IPS-NIHi7 (cell line): Measurements from ENCODE around the gene GNG7.
"Not testable (repeated sequence)": the region's sequence is repeated elsewhere in the genome, so short reads cannot be mapped to it uniquely, and the experiment has no call there.

Source experiments
- DNase-seq: peaks from one replicate; pipeline ENCODE4 v3.0.0; 2012; ENCODE audit warnings: mixed read lengths; ENCODE audit errors: extremely low spot score

Gene GNG7

GRCh38 chr19:2575734-2576481 is 126.6 kb downstream of the GNG7 start:
- no peak for DNase-seq

- DNase-seq, result no peak
These were observed 127.4 kb downstream of the GNG7 start for GRCh38 chr19:2574971-2575630.

GRCh38 chr19:2574478-2574931 is 128.0 kb downstream of the GNG7 start:
- no peak for DNase-seq

DNA sequence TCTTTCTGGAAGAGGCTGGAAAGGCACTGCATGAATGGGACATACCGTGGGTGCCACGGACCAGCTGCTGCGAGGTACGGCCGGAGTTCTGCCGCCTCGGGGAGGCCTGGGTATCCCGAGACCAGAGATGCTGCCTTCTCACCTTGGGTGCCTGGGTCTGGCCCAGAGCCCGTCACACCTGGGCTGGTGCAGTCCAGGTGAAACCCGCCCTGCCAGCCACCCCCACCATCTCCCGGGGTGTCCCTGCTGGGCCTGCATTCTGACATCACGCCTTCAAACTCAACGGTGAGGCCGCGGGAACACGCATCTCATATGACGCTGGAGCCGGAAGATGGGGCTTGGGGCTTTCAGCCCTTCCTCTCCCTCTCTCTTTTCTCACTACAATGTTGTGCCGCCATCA is 128.6 kb downstream of the GNG7 start:
- no peak for DNase-seq

GRCh38 chr19:2572152-2572551 is 130.3 kb downstream of the GNG7 start:
- not testable (repeated sequence) for DNase-seq

DNA sequence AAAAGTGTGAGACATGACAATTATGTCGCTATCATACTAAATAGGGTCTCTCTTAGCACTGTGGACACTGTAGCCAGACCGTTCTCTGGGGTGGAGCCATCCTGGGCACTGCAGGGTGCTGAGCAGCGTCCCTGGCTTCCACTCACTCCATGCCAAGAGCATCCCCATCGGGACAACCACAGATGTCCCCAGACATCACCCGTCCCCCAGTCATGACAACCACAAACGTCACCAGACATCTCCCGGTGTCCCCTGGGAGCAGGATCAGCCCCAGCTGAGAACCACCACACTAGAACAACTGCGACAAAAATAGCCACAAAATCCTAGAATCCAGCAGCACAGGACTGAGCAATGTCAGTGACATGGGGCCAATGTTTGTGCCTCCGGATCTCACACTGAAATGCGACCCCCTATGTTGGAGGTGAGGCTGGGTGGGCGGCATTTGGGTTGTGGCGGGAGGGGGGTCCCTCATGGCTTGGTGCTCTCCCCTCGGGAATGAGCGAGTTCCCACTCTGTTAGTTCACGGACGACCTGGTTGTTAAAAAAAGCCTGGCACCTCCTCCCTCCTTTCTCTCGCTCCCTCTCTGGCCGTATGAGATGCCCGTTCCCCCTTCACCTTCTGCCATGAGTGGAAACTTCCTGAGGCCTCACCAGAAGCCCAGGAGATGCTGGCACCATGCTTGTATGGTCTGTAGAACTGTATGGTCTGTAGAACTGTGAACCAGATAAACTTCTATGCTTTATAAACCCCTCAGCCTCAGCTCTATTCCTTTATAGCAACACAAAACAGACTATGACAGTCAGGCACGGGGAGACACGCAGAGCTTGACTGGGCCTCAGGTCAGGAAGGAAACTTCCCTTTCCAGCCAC is 132.7 kb downstream of the GNG7 start:
- no peak for DNase-seq

DNA sequence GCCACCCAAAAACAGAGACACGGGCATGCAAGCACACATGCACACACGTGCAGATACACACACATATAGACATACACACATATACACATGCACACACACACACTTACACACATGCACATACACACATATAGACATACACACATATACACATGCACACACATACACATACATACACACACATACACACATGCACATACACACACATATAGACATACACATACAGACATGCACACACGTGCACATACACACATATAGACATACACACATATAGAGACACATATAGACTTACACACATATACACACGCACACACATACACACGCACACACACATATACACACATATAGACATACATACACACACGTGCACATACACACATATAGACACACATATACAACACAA is 134.5 kb downstream of the GNG7 start:
- DNase-seq, result no peak

DNA sequence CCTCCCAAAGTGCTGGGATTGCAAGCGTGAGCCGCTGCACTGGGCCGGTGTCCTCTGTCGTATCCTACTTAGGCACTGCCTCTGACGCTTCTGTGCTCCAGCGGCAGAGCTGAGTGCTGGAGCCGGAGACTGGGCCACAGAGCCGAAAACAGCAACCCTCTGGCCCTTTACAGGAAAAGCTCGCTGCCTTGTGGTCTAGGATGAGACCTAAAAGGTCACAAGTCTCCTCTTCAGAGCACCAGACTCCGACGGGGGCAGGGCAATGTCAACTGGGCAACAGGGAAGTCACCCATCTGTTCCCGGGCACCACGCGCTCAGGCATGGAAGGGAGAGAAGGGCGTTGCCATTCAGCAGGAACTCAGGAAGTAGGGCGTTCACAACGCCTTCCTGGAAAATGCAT is 134.9 kb downstream of the GNG7 start:
- DNase-seq, result no peak

GRCh38 chr19:2563546-2563945 is 138.9 kb downstream of the GNG7 start:
- DNase-seq, result not testable (repeated sequence)

- no peak for DNase-seq
These were observed 140.6 kb downstream of the GNG7 start for GRCh38 chr19:2561895-2562294.

- no peak for DNase-seq
These were observed 141.3 kb downstream of the GNG7 start for GRCh38 chr19:2561221-2561620.

DNA sequence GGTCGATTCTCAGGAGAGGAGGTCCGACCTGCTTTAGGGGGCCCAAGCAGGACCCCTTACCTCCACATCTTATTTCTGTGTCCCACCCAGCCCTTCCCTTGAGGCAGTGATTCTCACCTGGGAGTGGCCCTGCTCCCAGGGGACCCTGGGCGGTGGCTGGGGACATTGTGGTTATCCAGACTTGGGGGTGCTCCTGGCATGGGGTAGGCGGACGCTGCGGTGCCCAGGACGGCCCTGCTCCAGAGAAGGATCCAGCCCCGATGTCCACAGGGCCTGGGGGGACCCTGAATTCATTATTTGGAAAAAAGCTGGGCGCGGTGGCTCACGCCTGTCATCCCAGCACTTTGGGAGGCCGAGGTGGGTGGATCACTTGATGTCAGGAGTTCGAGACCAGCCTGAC is 142.1 kb downstream of the GNG7 start:
- DNase-seq, result no peak

DNA sequence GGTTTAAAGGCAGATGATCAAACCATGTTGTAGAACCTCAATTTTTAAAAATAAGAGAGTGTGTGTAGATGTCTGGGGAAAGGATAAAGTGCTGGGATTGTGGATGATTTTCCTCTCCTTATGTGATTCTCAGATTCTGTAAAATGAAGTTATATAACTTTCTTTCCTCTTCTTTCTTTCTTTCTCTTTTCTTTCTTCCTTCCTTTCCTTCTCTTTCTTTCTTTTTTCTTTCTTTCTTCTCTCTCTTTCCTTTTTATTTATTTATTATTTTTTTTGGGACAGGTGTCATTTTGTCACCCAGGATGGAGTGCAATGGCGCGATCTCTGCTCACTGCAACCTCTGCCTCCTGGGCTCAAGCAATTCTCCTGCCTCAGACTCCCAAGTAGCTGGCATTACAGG is 144.0 kb downstream of the GNG7 start:
- no peak for DNase-seq

DNA sequence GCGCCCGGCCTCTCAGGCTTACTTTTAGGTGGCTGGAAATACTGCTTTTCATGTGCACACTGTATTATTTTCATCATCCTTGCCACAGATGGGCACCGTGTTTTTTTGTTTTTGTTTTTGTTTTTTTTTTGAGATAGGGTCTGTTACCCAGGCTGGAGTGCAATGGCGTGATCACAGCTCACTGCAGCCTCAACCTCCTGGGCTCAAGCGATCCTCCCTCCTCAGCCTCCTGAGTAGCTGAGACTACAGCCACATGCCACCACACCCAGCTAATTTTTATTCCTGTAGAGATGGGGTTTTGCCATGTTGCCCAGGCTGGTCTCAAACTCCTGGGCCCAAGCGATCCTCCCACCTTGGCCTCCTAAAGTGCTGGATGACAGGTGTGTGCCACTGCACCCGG is 144.4 kb downstream of the GNG7 start:
- DNase-seq, result not testable (repeated sequence)

DNA sequence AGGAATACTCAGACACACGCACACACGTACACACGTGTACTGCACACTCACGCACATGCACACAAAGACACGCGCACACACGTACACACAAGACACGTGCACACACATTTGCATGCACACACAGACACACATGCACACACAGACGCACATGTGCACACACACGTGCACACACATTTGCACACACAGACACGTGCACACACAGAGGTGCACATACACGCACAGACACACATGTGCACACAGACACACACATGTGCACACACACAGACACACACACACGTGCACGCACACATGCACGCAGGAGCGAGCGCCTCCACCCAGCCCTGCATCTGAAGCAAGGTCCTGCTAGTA is 145.4 kb downstream of the GNG7 start:
- no peak for DNase-seq

- DNase-seq, result no peak
These were observed 146.0 kb downstream of the GNG7 start for GRCh38 chr19:2556221-2557092.

- no peak for DNase-seq
These were observed 146.9 kb downstream of the GNG7 start for GRCh38 chr19:2555422-2556220.

GRCh38 chr19:2554856-2555255 is 147.6 kb downstream of the GNG7 start:
- no peak for DNase-seq

GRCh38 chr19:2553510-2553909 is 149.0 kb downstream of the GNG7 start:
- DNase-seq, result no peak

DNA sequence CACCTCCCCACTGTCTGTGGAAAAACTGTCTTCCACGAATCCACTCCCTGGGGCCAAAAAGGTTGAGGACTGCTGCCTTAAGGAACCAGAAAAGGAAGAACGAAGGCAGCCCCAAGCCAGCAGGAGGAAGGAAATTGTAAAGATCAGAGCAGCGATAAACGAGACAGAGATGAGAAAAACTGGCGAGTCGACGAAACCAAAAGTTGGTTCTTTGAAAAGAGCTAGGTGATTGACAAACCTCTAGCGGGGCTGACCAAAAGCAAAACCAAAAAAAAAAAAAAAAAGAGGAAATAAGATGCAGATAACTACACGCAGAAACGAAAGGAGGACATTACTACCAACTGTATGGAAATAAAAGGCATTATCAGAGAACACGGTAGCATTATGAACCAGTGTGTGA is 149.6 kb downstream of the GNG7 start:
- DNase-seq, result no peak

- no peak for DNase-seq
These were observed 150.7 kb downstream of the GNG7 start for GRCh38 chr19:2551864-2552185.
